H9 (cell line): Measurements from ENCODE around the gene ZNF430. TPM values are rescaled to one million over a fixed set of nuclear protein-coding genes. Genes with fewer than 3 reads are reported as not detected.

Source experiments
- DNase-seq: peaks from one replicate; pipeline ENCODE4 v3.0.0-alpha.2; 2017
- H2AFZ ChIP-seq: one replicate; pipeline ENCODE4 v1.6.1; 2013; ENCODE audit warnings: mild to moderate bottlenecking, low read length, control low read depth, moderate library complexity
- H2AK5ac ChIP-seq: 2 replicates; pipeline ENCODE4 v1.6.1; 2013; ENCODE audit warnings: low read length, control low read depth, mixed read lengths; ENCODE audit not compliant: insufficient read length
- H2BK120ac ChIP-seq: one replicate; pipeline ENCODE4 v1.6.1; 2013; ENCODE audit warnings: low read depth, mild to moderate bottlenecking, low read length, control low read depth, inconsistent platforms; ENCODE audit not compliant: poor library complexity, severe bottlenecking
- H2BK12ac ChIP-seq: 2 replicates; pipeline ENCODE4 v1.6.1; 2013; ENCODE audit warnings: low read length, control low read depth, mixed read lengths, low read depth; ENCODE audit not compliant: insufficient read length
- H2BK15ac ChIP-seq: 2 replicates; pipeline ENCODE4 v1.6.1; 2013; ENCODE audit warnings: low read depth, low read length, control low read depth
- H2BK20ac ChIP-seq: one replicate; pipeline ENCODE4 v1.6.1; 2013; ENCODE audit warnings: low read depth, mild to moderate bottlenecking, low read length, control low read depth, inconsistent platforms; ENCODE audit not compliant: poor library complexity, severe bottlenecking
- H2BK5ac ChIP-seq: 2 replicates; pipeline ENCODE4 v1.6.1; 2013; ENCODE audit warnings: low read length, control low read depth, mixed read lengths; ENCODE audit not compliant: insufficient read length
- H3K14ac ChIP-seq: 2 replicates; pipeline ENCODE4 v1.6.1; 2013; ENCODE audit warnings: low read length, control low read depth; ENCODE audit not compliant: insufficient read depth
- H3K18ac ChIP-seq: 2 replicates; pipeline ENCODE4 v1.6.1; 2013; ENCODE audit warnings: low read depth, mild to moderate bottlenecking, mixed read lengths, low read length, control low read depth; ENCODE audit not compliant: insufficient read length
- H3K23ac ChIP-seq: 2 replicates; pipeline ENCODE4 v1.6.1; 2013; ENCODE audit warnings: low read length, control low read depth, mixed read lengths, low read depth; ENCODE audit not compliant: insufficient read length
- H3K23me2 ChIP-seq: 2 replicates; pipeline ENCODE4 v1.6.1; 2013; ENCODE audit warnings: low read depth, mild to moderate bottlenecking, mixed read lengths, low read length, control low read depth; ENCODE audit not compliant: insufficient read length, poor library complexity, severe bottlenecking
- H3K27ac ChIP-seq: 2 replicates; pipeline ENCODE4 v1.5.1; 2013; ENCODE audit warnings: low read length, control low read depth, mixed read lengths, low read depth; ENCODE audit not compliant: insufficient read length
- H3K27me3 ChIP-seq: 2 replicates; pipeline ENCODE4 v1.6.1; 2013; ENCODE audit warnings: low read length, control low read depth, inconsistent platforms; ENCODE audit not compliant: insufficient read depth
- H3K4ac ChIP-seq: 2 replicates; pipeline ENCODE4 v1.6.1; 2013; ENCODE audit warnings: low read depth, mild to moderate bottlenecking, control low read depth, inconsistent platforms, low read length, moderate library complexity
- H3K4me1 ChIP-seq: 2 replicates; pipeline ENCODE4 v1.6.1; 2013; ENCODE audit warnings: low read length, control low read depth, inconsistent platforms; ENCODE audit not compliant: insufficient read depth
- H3K4me2 ChIP-seq: 2 replicates; pipeline ENCODE4 v1.6.1; 2013; ENCODE audit warnings: low read length, control low read depth, mixed read lengths; ENCODE audit not compliant: insufficient read length, insufficient read depth
- H3K56ac ChIP-seq: 2 replicates; pipeline ENCODE4 v1.6.1; 2013; ENCODE audit warnings: low read depth, mild to moderate bottlenecking, mixed read lengths, low read length, control low read depth; ENCODE audit not compliant: insufficient read length
- H3K79me1 ChIP-seq: 2 replicates; pipeline ENCODE4 v1.6.1; 2013; ENCODE audit warnings: low read depth, mild to moderate bottlenecking, moderate library complexity, low read length, control low read depth, inconsistent platforms; ENCODE audit not compliant: insufficient read depth, poor library complexity, severe bottlenecking
- H3K79me2 ChIP-seq: 2 replicates; pipeline ENCODE4 v1.6.1; 2013; ENCODE audit warnings: low read length, control low read depth, inconsistent platforms; ENCODE audit not compliant: insufficient read depth
- H3K9ac ChIP-seq: 2 replicates; pipeline ENCODE4 v1.6.1; 2013; ENCODE audit warnings: low read length, control low read depth, mixed read lengths; ENCODE audit not compliant: insufficient read length; ENCODE audit errors: extremely low read depth
- H3K9me3 ChIP-seq: one replicate; pipeline ENCODE4 v1.6.1; 2013; ENCODE audit warnings: low read depth, low read length, inconsistent platforms; ENCODE audit not compliant: control insufficient read depth
- H3T11ph ChIP-seq: one replicate; pipeline ENCODE4 v1.6.1; 2013; ENCODE audit warnings: mild to moderate bottlenecking, low read length, control low read depth, inconsistent platforms
- H4K20me1 ChIP-seq: one replicate; pipeline ENCODE4 v1.6.1; 2013; ENCODE audit not compliant: control insufficient read depth, insufficient read length, insufficient read depth
- H4K5ac ChIP-seq: 2 replicates; pipeline ENCODE4 v1.6.1; 2013; ENCODE audit warnings: low read depth, mild to moderate bottlenecking, mixed read lengths, low read length, control low read depth; ENCODE audit not compliant: insufficient read length
- H4K8ac ChIP-seq: replicated peaks from 2 replicates; pipeline ENCODE4 v1.6.1; 2013; ENCODE audit warnings: low read length, control low read depth, mixed read lengths, low read depth; ENCODE audit not compliant: insufficient read length
- H4K91ac ChIP-seq: 2 replicates; pipeline ENCODE4 v1.6.1; 2013; ENCODE audit warnings: low read depth, mild to moderate bottlenecking, moderate library complexity, mixed read lengths, low read length, control low read depth; ENCODE audit not compliant: insufficient read length
- H3K27ac Mint-ChIP-seq, 3 experiments: 2 replicates in 2 of 3; 3 replicates in 1 of 3; pipeline ENCODE4 v1.8.0; 2020 to 2021; ENCODE audit warnings: mixed read lengths in 3 of 3, mild to moderate bottlenecking in 1 of 3, moderate library complexity in 1 of 3
- H3K27me3 Mint-ChIP-seq: 2 replicates; pipeline ENCODE4 v1.8.0; 2021; ENCODE audit warnings: low read depth, mild to moderate bottlenecking, moderate library complexity, mixed read lengths
- H3K36me3 Mint-ChIP-seq, 3 experiments: 2 replicates in 2 of 3; 3 replicates in 1 of 3; pipeline ENCODE4 v1.8.0; 2020 to 2021; ENCODE audit warnings: low read depth in 3 of 3, mixed read lengths in 3 of 3; ENCODE audit not compliant: insufficient read depth in 1 of 3
- H3K4me1 Mint-ChIP-seq, 2 experiments: 2 replicates each; pipeline ENCODE4 v1.8.0; 2020; ENCODE audit warnings: mixed read lengths in 2 of 2
- H3K4me3 Mint-ChIP-seq, 2 experiments: 2 replicates in 1 of 2; 3 replicates in 1 of 2; pipeline ENCODE4 v1.8.0; 2020 to 2021; ENCODE audit warnings: mild to moderate bottlenecking in 2 of 2, mixed read lengths in 2 of 2, moderate library complexity in 1 of 2
- H3K9me3 Mint-ChIP-seq, 2 experiments: 2 replicates in 1 of 2; 3 replicates in 1 of 2; pipeline ENCODE4 v1.8.0; 2020; ENCODE audit warnings: mild to moderate bottlenecking in 2 of 2, mixed read lengths in 2 of 2, moderate library complexity in 1 of 2
- CTCF ChIP-seq: fragments of 200-600 bp; sonication (generic); conservative IDR thresholded peaks from 3 replicates; pipeline ENCODE4 v1.8.0; 2021; ENCODE audit warnings: antibody characterized with exemption, mild to moderate bottlenecking
- WGBS: extraction: QIAGEN DNeasy Blood & Tissue Kit; methylation state at CpG from one replicate; pipeline ENCODE4 v1.1.7; 2013; ENCODE audit warnings: missing lambda C conversion rate, low lambda C conversion rate, mixed read lengths; ENCODE audit not compliant: insufficient read length; ENCODE audit errors: extremely low coverage; 5-methylcytosine and 5-hydroxymethylcytosine counted together
- total RNA-seq: library from RNA; stranded (reverse); gene quantifications from 2 replicates; pipeline ENCODE4 v1.2.1, GENCODE V29; 2021

Gene ZNF430
- total RNA-seq, 1 experiment from 2014 or later, result 17.7 TPM

DNA sequence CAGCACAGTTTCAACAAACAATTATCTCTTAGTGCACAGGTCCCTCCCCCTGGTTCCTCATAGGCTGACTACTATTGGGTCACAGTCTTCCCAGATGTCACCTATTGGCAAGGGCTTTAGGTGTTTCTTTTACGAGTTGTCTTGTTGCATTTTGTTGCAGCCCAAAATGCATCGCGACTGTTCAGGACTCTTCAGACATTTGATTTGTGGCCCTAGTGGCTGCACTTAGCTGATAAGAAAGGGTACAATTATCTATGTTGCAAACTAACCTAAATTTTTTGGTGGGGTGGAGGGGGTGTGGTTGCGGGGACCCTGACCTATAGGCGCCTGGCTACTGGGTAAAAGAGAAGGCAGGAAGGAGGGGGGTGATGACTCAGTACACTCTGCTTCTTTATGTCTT is 32.4 kb downstream of the ZNF430 start:
- Histone ChIP-seq H3K23ac (no peak overlapping the region), H3K9me3 (no peaks in the 10 kb centered on the region), H3K4me1 (no peaks in the 10 kb centered on the region), H2BK5ac (no peak overlapping the region), H3K14ac (no peak overlapping the region), H2BK12ac (no peak overlapping the region), H3K9ac (no peak overlapping the region), H3K79me2 (no peaks in the 10 kb centered on the region), H3K4me2 (no peak overlapping the region), H3K27me3 (no peaks in the 10 kb centered on the region), H3K23me2 (no peaks in the 10 kb centered on the region), H2BK120ac (no peak overlapping the region), H2AFZ (no peak overlapping the region), H3K4ac (no peak overlapping the region), H3K79me1 (no peaks in the 10 kb centered on the region), H3K56ac (no peak overlapping the region), H4K8ac (no peak overlapping the region), H3K27ac (no peak overlapping the region), H4K20me1 (no peaks in the 10 kb centered on the region), H4K5ac (no peak overlapping the region), H2AK5ac (no peak overlapping the region), H3K18ac (no peak overlapping the region), H3T11ph (no peak overlapping the region), H4K91ac (no peak overlapping the region), H2BK15ac (no peak overlapping the region), H2BK20ac (no peak overlapping the region)
- no peaks in the 10 kb centered on the region for H3K4me1 Mint-ChIP-seq
- DNase-seq, result no peak
- H3K27me3 Mint-ChIP-seq, result no peaks in the 10 kb centered on the region
- H3K9me3 Mint-ChIP-seq, result peaks cover 9 to 18% of the 10 kb centered on the region in 2 experiments; a peak in 4 of 5 replicates
- H3K4me3 Mint-ChIP-seq, result no peak overlapping the region
- H3K27ac Mint-ChIP-seq, result no peak overlapping the region
- WGBS, result no CpG with 5 or more reads among the region's 5 CpGs
- H3K36me3 Mint-ChIP-seq, result peaks cover 36 to 47% (median 39%) of the 10 kb centered on the region in 3 experiments
- no peak for TF ChIP-seq CTCF
